Measurements from ENCODE around the gene ERBIN. TPM values are rescaled to one million over a fixed set of nuclear protein-coding genes. Genes with fewer than 3 reads are reported as not detected.

The ERBIN gene
- polyA plus RNA-seq, 1 donor from 2014 or later: 28.4 TPM

DNA sequence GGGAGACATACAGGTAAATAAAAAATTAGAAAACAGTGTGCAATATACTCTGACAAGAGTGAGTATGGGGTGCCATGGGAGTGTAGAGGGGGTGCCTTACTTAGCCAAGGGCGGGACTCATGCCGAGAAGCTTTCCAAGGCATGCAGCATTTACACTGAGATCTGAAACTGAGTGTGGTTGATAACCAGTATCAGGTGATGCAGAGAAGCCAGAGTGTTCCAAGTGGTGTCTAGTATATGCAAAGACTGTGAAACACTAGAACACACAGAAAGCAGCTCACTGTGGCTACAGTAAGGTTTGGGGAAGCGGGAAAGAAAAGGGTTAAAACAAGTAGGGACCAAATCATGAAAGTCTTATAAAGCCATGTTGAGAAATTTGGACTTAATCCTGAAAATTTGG is 30.5 kb upstream of the ERBIN start:
- H3K79me2 ChIP-seq (replicated peaks; ENCODE audit: insufficient read depth, low read length): no peaks in the 10 kb centered on the region
- H3K9ac ChIP-seq (ENCODE audit: low read length): no peak overlapping the region
- H3K4me2 ChIP-seq (ENCODE audit: low read length): no peak overlapping the region
- no peak overlapping the region for H3K27ac ChIP-seq (ENCODE audit: low read length)
- H3K4me3 ChIP-seq (ENCODE audit: low read length): no peak overlapping the region
- H3K27me3 ChIP-seq (ENCODE audit: insufficient read depth, low read depth, low read length): no peaks in the 10 kb centered on the region
- no peak overlapping the region for H2AFZ ChIP-seq (ENCODE audit: low read depth, low read length)
- no peaks in the 10 kb centered on the region for H3K36me3 ChIP-seq (ENCODE audit: insufficient read depth, low read length)
- H4K20me1 ChIP-seq (ENCODE audit: insufficient read depth): no peaks in the 10 kb centered on the region
- H3K9me3 ChIP-seq (ENCODE audit: low read length): no peaks in the 10 kb centered on the region
- TF ChIP-seq SMC3 (conservative IDR thresholded peaks at IDR 0.05; ENCODE audit: poor library complexity): no peak
- TF ChIP-seq, protein P1, sequence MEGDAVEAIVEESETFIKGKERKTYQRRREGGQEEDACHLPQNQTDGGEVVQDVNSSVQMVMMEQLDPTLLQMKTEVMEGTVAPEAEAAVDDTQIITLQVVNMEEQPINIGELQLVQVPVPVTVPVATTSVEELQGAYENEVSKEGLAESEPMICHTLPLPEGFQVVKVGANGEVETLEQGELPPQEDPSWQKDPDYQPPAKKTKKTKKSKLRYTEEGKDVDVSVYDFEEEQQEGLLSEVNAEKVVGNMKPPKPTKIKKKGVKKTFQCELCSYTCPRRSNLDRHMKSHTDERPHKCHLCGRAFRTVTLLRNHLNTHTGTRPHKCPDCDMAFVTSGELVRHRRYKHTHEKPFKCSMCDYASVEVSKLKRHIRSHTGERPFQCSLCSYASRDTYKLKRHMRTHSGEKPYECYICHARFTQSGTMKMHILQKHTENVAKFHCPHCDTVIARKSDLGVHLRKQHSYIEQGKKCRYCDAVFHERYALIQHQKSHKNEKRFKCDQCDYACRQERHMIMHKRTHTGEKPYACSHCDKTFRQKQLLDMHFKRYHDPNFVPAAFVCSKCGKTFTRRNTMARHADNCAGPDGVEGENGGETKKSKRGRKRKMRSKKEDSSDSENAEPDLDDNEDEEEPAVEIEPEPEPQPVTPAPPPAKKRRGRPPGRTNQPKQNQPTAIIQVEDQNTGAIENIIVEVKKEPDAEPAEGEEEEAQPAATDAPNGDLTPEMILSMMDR (IDR thresholded peaks at IDR 0.05; ENCODE audit: poor library complexity, severe bottlenecking): no peak
- no peak for TF ChIP-seq TAF1 (IDR thresholded peaks at IDR 0.05; ENCODE audit: low read depth)
- TF ChIP-seq EZH2 (IDR thresholded peaks at IDR 0.05; ENCODE audit: borderline replicate concordance, insufficient read depth, low read length, poor library complexity, severe bottlenecking): no peak
- TF ChIP-seq RAD21 (conservative IDR thresholded peaks at IDR 0.05): no peak
- TF ChIP-seq POLR2AphosphoS5 (IDR thresholded peaks at IDR 0.05): no peak
- no peak for TF ChIP-seq MXI1 (conservative IDR thresholded peaks at IDR 0.05; ENCODE audit: poor library complexity, severe bottlenecking)
- no peak for TF ChIP-seq EP300 (conservative IDR thresholded peaks at IDR 0.05; ENCODE audit: poor library complexity, severe bottlenecking)
- no peak for TF ChIP-seq REST (IDR thresholded peaks at IDR 0.05; ENCODE audit: borderline replicate concordance)
- no peaks in the 10 kb centered on the region for H3K9me2 ChIP-seq (ENCODE audit: insufficient read depth, low read length)
- H3F3A ChIP-seq (ENCODE audit: insufficient read depth, low read length, poor library complexity, severe bottlenecking): no peaks in the 10 kb centered on the region

- TF ChIP-seq EP300 (conservative IDR thresholded peaks at IDR 0.05; ENCODE audit: poor library complexity, severe bottlenecking) (no peak), POLR2AphosphoS5 (IDR thresholded peaks at IDR 0.05) (no peak), RAD21 (conservative IDR thresholded peaks at IDR 0.05) (no peak), REST (IDR thresholded peaks at IDR 0.05; ENCODE audit: borderline replicate concordance) (no peak), MXI1 (conservative IDR thresholded peaks at IDR 0.05; ENCODE audit: poor library complexity, severe bottlenecking) (no peak), SMC3 (conservative IDR thresholded peaks at IDR 0.05; ENCODE audit: poor library complexity) (no peak), EZH2 (IDR thresholded peaks at IDR 0.05; ENCODE audit: borderline replicate concordance, insufficient read depth, low read length, poor library complexity, severe bottlenecking) (no peak), TAF1 (IDR thresholded peaks at IDR 0.05; ENCODE audit: low read depth) (no peak)
- TF ChIP-seq, protein P1 (IDR thresholded peaks at IDR 0.05; ENCODE audit: poor library complexity, severe bottlenecking): no peak
- no peaks in the 10 kb centered on the region for H3K9me2 ChIP-seq (ENCODE audit: insufficient read depth, low read length)
- H3K79me2 ChIP-seq (replicated peaks; ENCODE audit: insufficient read depth, low read length): no peaks in the 10 kb centered on the region
- H3K27me3 ChIP-seq (ENCODE audit: insufficient read depth, low read depth, low read length): no peaks in the 10 kb centered on the region
- H4K20me1 ChIP-seq (ENCODE audit: insufficient read depth): no peaks in the 10 kb centered on the region
- no peak overlapping the region for H2AFZ ChIP-seq (ENCODE audit: low read depth, low read length)
- H3K36me3 ChIP-seq (ENCODE audit: insufficient read depth, low read length): no peaks in the 10 kb centered on the region
- no peak overlapping the region for H3K27ac ChIP-seq (ENCODE audit: low read length)
- no peak overlapping the region for H3K9ac ChIP-seq (ENCODE audit: low read length)
- H3K9me3 ChIP-seq (ENCODE audit: low read length): no peaks in the 10 kb centered on the region
- H3K4me3 ChIP-seq (ENCODE audit: low read length): no peak overlapping the region
- no peaks in the 10 kb centered on the region for H3F3A ChIP-seq (ENCODE audit: insufficient read depth, low read length, poor library complexity, severe bottlenecking)
- no peak overlapping the region for H3K4me2 ChIP-seq (ENCODE audit: low read length)
These were observed 25.6 kb upstream of the ERBIN start for GRCh38 chr5:65900746-65901145.
